GM23338 (cell line): ENCODE data around the gene LSM3. TPM values are rescaled to one million over a fixed set of nuclear protein-coding genes. Genes with fewer than 3 reads are reported as not detected.

Source experiments
- ATAC-seq: fragments of 200-7000 bp; cut with Tn5 transposase; 3 replicates; pipeline ENCODE4 v1.9.1; 2020
- DNase-seq: peaks from one replicate; pipeline ENCODE4 v3.0.0-alpha.2; 2015; ENCODE audit warnings: low spot score
- H2AFZ ChIP-seq: fragments of 200-600 bp; sonication (generic); 2 replicates; pipeline ENCODE4 v1.8.0; 2016; ENCODE audit warnings: antibody characterized with exemption, mild to moderate bottlenecking, moderate library complexity
- H3F3A ChIP-seq: fragments of 200-600 bp; sonication (generic); replicated peaks from 2 replicates; pipeline ENCODE4 v1.8.0; 2017; ENCODE audit warnings: antibody characterized with exemption, mixed run types, low read depth
- H3K27ac ChIP-seq: fragments of 200-600 bp; sonication (generic); 2 replicates; pipeline ENCODE4 v1.6.1; 2016; ENCODE audit warnings: low read depth
- H3K27me3 ChIP-seq: fragments of 200-600 bp; sonication (generic); 2 replicates; pipeline ENCODE4 v1.8.0; 2016; ENCODE audit warnings: mild to moderate bottlenecking, mixed run types, moderate library complexity; ENCODE audit not compliant: insufficient read depth
- H3K36me3 ChIP-seq: fragments of 200-600 bp; sonication (generic); 2 replicates; pipeline ENCODE4 v1.8.0; 2016; ENCODE audit warnings: mild to moderate bottlenecking; ENCODE audit not compliant: insufficient read depth
- H3K4me1 ChIP-seq: fragments of 200-600 bp; sonication (generic); 2 replicates; pipeline ENCODE4 v1.8.0; 2016; ENCODE audit warnings: mild to moderate bottlenecking, moderate library complexity; ENCODE audit not compliant: insufficient read depth
- H3K4me2 ChIP-seq: fragments of 200-600 bp; sonication (generic); 2 replicates; pipeline ENCODE4 v1.7.1; 2017; ENCODE audit warnings: mixed run types
- H3K4me3 ChIP-seq: fragments of 200-600 bp; sonication (generic); 2 replicates; pipeline ENCODE4 v1.6.1; 2016; ENCODE audit warnings: mixed run types
- H3K79me2 ChIP-seq: fragments of 200-600 bp; sonication (generic); replicated peaks from 2 replicates; pipeline ENCODE4 v1.8.0; 2017; ENCODE audit warnings: mild to moderate bottlenecking; ENCODE audit not compliant: insufficient read depth
- H3K9me2 ChIP-seq: fragments of 200-600 bp; sonication (generic); 2 replicates; pipeline ENCODE4 v1.8.0; 2017; ENCODE audit not compliant: insufficient read depth
- H4K20me1 ChIP-seq: fragments of 200-600 bp; sonication (generic); replicated peaks from 2 replicates; pipeline ENCODE4 v1.8.0; 2017; ENCODE audit warnings: mild to moderate bottlenecking; ENCODE audit not compliant: insufficient read depth
- H3K27ac Mint-ChIP-seq: 2 replicates; pipeline ENCODE4 v1.8.0; 2020; ENCODE audit warnings: inconsistent platforms, mild to moderate bottlenecking, moderate library complexity, mixed read lengths
- H3K27me3 Mint-ChIP-seq: 3 replicates; pipeline ENCODE4 v1.8.0; 2022; ENCODE audit warnings: low read depth, mild to moderate bottlenecking, moderate library complexity, mixed read lengths, inconsistent platforms; ENCODE audit not compliant: insufficient read depth, poor library complexity
- H3K36me3 Mint-ChIP-seq: 3 replicates; pipeline ENCODE4 v1.8.0; 2021; ENCODE audit warnings: low read depth, mild to moderate bottlenecking, inconsistent platforms, moderate library complexity, mixed read lengths
- H3K4me1 Mint-ChIP-seq: 3 replicates; pipeline ENCODE4 v1.8.0; 2020; ENCODE audit warnings: mild to moderate bottlenecking, inconsistent platforms, mixed read lengths
- H3K4me3 Mint-ChIP-seq: 3 replicates; pipeline ENCODE4 v1.8.0; 2021; ENCODE audit warnings: moderate library complexity, mild to moderate bottlenecking, inconsistent platforms, mixed read lengths
- H3K9me3 Mint-ChIP-seq: 3 replicates; pipeline ENCODE4 v1.8.0; 2020; ENCODE audit warnings: moderate library complexity, mild to moderate bottlenecking, inconsistent platforms, mixed read lengths
- CREB1 ChIP-seq: fragments of 250-450 bp; sonication (Bioruptor Pico); IDR thresholded peaks from 2 replicates; pipeline ENCODE4 v1.5.0; 2020; ENCODE audit warnings: low read depth, mild to moderate bottlenecking, moderate library complexity
- CTCF ChIP-seq, 2 experiments: fragments of 200-600 bp in 1 of 2; sonication (generic) in 1 of 2; conservative IDR thresholded peaks; 2 replicates each; pipeline versions ENCODE4 v1.5.1 to v1.6.1; 2016 to 2017; ENCODE audit warnings: antibody characterized with exemption in 2 of 2, low read depth in 2 of 2, mild to moderate bottlenecking in 2 of 2, moderate library complexity in 1 of 2
- EZH2 ChIP-seq: fragments of 200-600 bp; sonication (generic); IDR thresholded peaks from one replicate; pipeline ENCODE4 v1.8.0; 2017; ENCODE audit warnings: antibody characterized with exemption, mild to moderate bottlenecking, low read depth; ENCODE audit not compliant: unreplicated experiment
- EZH2phosphoT487 ChIP-seq: fragments of 200-600 bp; sonication (generic); IDR thresholded peaks from one replicate; pipeline ENCODE4 v1.8.1; 2018; ENCODE audit warnings: antibody characterized with exemption; ENCODE audit not compliant: unreplicated experiment
- JUNB ChIP-seq: IDR thresholded peaks from one replicate; pipeline ENCODE4 v1.6.1; 2016; ENCODE audit warnings: antibody characterized with exemption; ENCODE audit not compliant: unreplicated experiment
- NANOG ChIP-seq: IDR thresholded peaks from 2 replicates; pipeline ENCODE4 v1.6.1; 2016; ENCODE audit warnings: antibody characterized with exemption, borderline replicate concordance
- POLR2AphosphoS5 ChIP-seq: IDR thresholded peaks from 2 replicates; pipeline ENCODE4 v1.6.1; 2016; ENCODE audit warnings: antibody characterized with exemption, low read depth
- STAT1 ChIP-seq: IDR thresholded peaks from one replicate; pipeline ENCODE4 v1.6.1; 2016; ENCODE audit warnings: antibody characterized with exemption; ENCODE audit not compliant: unreplicated experiment
- ZNF114 ChIP-seq: fragments of 250-450 bp; sonication (Bioruptor Pico); IDR thresholded peaks from 2 replicates; pipeline ENCODE4 v1.5.0; 2020; ENCODE audit warnings: mild to moderate bottlenecking, moderate library complexity
- ZNF331 ChIP-seq: fragments of 250-450 bp; sonication (Bioruptor Pico); IDR thresholded peaks from 2 replicates; pipeline ENCODE4 v1.5.0; 2020; ENCODE audit warnings: low read depth, mild to moderate bottlenecking, moderate library complexity
- polyA plus RNA-seq: library from polyadenylated mRNA; unstranded; fragments of >200 nt; fragmentation: Nextera tagmentation; extraction: Ambion mirVana; gene quantifications from 2 replicates; pipeline ENCODE4 v1.2.1, GENCODE V29; 2016
- total RNA-seq: library from RNA; depleted of rRNA; stranded (reverse); fragments of >200 nt; shearing (Covaris generic); gene quantifications from 2 replicates; pipeline ENCODE4 v1.2.3, GENCODE V29; 2014
- TF ChIP-seq, protein P1 (sequence below): IDR thresholded peaks from 2 replicates; pipeline ENCODE4 v1.6.1; 2016; ENCODE audit warnings: antibody characterized with exemption
- TF ChIP-seq, protein P2 (sequence below): fragments of 250-450 bp; sonication (Bioruptor Pico); IDR thresholded peaks from 2 replicates; pipeline ENCODE4 v1.5.0; 2020; ENCODE audit warnings: mild to moderate bottlenecking, moderate library complexity
- TF ChIP-seq, protein P3 (sequence below): IDR thresholded peaks from one replicate; pipeline ENCODE4 v1.6.1; 2018; ENCODE audit warnings: antibody characterized with exemption; ENCODE audit not compliant: unreplicated experiment

Gene LSM3
- total and polyA plus RNA-seq, 2 experiments from 2014 or later = 20.1 to 71.5 TPM

DNA sequence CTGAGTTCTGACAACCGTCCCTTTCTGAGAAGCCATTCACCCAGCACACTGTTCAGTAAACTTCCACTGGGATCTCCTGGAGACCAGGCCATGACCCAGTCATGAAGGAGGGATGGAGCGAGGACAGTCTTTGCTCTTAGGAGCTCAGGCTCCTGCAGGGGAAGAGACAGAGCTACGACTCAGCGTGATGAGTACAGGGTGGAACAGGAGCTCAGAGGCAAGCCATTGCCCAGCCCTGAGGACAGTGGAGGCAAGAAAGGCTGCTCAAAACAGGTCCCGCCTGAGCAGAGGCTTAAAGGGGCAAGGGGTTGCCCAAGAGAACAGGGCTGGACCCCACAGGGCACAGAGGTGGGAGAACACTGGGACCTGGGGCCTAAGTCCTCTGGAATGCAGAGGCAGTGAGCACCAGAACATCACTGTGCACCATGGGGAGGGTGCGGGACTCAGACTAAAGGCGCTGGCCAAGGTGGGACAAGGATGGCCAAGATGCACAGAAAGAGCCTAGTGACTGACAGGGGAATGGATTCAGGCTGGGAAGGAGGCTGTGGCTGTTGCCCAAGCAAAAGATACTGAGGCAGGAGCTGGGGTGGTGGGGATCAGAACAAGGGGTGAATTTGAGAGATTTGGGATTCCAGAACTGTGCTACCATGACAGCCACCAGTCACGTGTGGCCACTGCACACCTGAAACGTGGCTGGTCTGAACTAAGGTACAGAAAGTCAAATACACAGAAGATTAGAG, 28.0 kb upstream of the LSM3 start:
- peaks cover 14% of the 10 kb centered on the region for H3K27me3 Mint-ChIP-seq
- no peak overlapping the region for H3K4me3 Mint-ChIP-seq
- H4K20me1 ChIP-seq = peaks cover 8% of the 10 kb centered on the region
- no peak overlapping the region for H2AFZ ChIP-seq
- peaks cover under 1% of the 10 kb centered on the region for H3K36me3 ChIP-seq
- no peaks in the 10 kb centered on the region for H3K27me3 ChIP-seq
- H3K4me1 Mint-ChIP-seq = peaks cover 22% of the 10 kb centered on the region
- H3K9me2 ChIP-seq = no peaks in the 10 kb centered on the region
- H3K4me1 ChIP-seq = peaks cover 8% of the 10 kb centered on the region
- H3K36me3 Mint-ChIP-seq = peaks cover 47% of the 10 kb centered on the region
- DNase-seq (no peak), ATAC-seq (no peak)
- H3K4me3 ChIP-seq = no peak overlapping the region
- H3K9me3 Mint-ChIP-seq = no peaks in the 10 kb centered on the region
- no peak overlapping the region for H3K27ac Mint-ChIP-seq
- H3F3A ChIP-seq = no peaks in the 10 kb centered on the region
- H3K79me2 ChIP-seq = no peaks in the 10 kb centered on the region
- no peak for TF ChIP-seq EZH2phosphoT487
- TF ChIP-seq, protein P1, sequence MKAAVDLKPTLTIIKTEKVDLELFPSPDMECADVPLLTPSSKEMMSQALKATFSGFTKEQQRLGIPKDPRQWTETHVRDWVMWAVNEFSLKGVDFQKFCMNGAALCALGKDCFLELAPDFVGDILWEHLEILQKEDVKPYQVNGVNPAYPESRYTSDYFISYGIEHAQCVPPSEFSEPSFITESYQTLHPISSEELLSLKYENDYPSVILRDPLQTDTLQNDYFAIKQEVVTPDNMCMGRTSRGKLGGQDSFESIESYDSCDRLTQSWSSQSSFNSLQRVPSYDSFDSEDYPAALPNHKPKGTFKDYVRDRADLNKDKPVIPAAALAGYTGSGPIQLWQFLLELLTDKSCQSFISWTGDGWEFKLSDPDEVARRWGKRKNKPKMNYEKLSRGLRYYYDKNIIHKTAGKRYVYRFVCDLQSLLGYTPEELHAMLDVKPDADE = no peak
- TF ChIP-seq, protein P2, sequence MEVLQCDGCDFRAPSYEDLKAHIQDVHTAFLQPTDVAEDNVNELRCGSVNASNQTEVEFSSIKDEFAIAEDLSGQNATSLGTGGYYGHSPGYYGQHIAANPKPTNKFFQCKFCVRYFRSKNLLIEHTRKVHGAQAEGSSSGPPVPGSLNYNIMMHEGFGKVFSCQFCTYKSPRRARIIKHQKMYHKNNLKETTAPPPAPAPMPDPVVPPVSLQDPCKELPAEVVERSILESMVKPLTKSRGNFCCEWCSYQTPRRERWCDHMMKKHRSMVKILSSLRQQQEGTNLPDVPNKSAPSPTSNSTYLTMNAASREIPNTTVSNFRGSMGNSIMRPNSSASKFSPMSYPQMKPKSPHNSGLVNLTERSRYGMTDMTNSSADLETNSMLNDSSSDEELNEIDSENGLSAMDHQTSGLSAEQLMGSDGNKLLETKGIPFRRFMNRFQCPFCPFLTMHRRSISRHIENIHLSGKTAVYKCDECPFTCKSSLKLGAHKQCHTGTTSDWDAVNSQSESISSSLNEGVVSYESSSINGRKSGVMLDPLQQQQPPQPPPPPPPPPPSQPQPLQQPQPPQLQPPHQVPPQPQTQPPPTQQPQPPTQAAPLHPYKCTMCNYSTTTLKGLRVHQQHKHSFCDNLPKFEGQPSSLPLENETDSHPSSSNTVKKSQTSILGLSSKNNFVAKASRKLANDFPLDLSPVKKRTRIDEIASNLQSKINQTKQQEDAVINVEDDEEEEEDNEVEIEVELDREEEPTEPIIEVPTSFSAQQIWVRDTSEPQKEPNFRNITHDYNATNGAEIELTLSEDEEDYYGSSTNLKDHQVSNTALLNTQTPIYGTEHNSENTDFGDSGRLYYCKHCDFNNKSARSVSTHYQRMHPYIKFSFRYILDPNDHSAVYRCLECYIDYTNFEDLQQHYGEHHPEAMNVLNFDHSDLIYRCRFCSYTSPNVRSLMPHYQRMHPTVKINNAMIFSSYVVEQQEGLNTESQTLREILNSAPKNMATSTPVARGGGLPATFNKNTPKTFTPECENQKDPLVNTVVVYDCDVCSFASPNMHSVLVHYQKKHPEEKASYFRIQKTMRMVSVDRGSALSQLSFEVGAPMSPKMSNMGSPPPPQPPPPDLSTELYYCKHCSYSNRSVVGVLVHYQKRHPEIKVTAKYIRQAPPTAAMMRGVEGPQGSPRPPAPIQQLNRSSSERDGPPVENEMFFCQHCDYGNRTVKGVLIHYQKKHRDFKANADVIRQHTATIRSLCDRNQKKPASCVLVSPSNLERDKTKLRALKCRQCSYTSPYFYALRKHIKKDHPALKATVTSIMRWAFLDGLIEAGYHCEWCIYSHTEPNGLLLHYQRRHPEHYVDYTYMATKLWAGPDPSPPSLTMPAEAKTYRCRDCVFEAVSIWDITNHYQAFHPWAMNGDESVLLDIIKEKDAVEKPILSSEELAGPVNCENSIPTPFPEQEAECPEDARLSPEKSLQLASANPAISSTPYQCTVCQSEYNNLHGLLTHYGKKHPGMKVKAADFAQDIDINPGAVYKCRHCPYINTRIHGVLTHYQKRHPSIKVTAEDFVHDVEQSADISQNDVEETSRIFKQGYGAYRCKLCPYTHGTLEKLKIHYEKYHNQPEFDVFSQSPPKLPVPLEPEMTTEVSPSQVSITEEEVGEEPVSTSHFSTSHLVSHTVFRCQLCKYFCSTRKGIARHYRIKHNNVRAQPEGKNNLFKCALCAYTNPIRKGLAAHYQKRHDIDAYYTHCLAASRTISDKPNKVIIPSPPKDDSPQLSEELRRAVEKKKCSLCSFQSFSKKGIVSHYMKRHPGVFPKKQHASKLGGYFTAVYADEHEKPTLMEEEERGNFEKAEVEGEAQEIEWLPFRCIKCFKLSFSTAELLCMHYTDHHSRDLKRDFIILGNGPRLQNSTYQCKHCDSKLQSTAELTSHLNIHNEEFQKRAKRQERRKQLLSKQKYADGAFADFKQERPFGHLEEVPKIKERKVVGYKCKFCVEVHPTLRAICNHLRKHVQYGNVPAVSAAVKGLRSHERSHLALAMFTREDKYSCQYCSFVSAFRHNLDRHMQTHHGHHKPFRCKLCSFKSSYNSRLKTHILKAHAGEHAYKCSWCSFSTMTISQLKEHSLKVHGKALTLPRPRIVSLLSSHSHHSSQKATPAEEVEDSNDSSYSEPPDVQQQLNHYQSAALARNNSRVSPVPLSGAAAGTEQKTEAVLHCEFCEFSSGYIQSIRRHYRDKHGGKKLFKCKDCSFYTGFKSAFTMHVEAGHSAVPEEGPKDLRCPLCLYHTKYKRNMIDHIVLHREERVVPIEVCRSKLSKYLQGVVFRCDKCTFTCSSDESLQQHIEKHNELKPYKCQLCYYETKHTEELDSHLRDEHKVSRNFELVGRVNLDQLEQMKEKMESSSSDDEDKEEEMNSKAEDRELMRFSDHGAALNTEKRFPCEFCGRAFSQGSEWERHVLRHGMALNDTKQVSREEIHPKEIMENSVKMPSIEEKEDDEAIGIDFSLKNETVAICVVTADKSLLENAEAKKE (CRISPR knock-in tag) = no peak
- TF ChIP-seq ZNF331 (CRISPR knock-in tag) = no peak
- TF ChIP-seq STAT1 = no peak
- no peak for TF ChIP-seq ZNF114
- TF ChIP-seq JUNB = no peak
- no peak for TF ChIP-seq NANOG
- no peak for TF ChIP-seq EZH2
- no peak for TF ChIP-seq POLR2AphosphoS5
- no peak for TF ChIP-seq CTCF (conservative IDR thresholded peaks at IDR 0.05; ENCODE audit: low read depth in 2 of 2)
- no peak for TF ChIP-seq CREB1 (CRISPR knock-in tag)
- TF ChIP-seq, protein P3, sequence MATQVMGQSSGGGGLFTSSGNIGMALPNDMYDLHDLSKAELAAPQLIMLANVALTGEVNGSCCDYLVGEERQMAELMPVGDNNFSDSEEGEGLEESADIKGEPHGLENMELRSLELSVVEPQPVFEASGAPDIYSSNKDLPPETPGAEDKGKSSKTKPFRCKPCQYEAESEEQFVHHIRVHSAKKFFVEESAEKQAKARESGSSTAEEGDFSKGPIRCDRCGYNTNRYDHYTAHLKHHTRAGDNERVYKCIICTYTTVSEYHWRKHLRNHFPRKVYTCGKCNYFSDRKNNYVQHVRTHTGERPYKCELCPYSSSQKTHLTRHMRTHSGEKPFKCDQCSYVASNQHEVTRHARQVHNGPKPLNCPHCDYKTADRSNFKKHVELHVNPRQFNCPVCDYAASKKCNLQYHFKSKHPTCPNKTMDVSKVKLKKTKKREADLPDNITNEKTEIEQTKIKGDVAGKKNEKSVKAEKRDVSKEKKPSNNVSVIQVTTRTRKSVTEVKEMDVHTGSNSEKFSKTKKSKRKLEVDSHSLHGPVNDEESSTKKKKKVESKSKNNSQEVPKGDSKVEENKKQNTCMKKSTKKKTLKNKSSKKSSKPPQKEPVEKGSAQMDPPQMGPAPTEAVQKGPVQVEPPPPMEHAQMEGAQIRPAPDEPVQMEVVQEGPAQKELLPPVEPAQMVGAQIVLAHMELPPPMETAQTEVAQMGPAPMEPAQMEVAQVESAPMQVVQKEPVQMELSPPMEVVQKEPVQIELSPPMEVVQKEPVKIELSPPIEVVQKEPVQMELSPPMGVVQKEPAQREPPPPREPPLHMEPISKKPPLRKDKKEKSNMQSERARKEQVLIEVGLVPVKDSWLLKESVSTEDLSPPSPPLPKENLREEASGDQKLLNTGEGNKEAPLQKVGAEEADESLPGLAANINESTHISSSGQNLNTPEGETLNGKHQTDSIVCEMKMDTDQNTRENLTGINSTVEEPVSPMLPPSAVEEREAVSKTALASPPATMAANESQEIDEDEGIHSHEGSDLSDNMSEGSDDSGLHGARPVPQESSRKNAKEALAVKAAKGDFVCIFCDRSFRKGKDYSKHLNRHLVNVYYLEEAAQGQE = no peak
- no peak overlapping the region for H3K27ac ChIP-seq
- no peak overlapping the region for H3K4me2 ChIP-seq
